GM23248 (cell line): ENCODE measurements around the gene GPANK1. TPM values are rescaled to one million over a fixed set of nuclear protein-coding genes. Genes with fewer than 3 reads are reported as not detected.

Experiments used
- DNase-seq: peaks from one replicate; pipeline ENCODE4 v3.0.0-alpha.2; 2015
- H2AFZ ChIP-seq: fragments of 200-600 bp; sonication (generic); 2 replicates; pipeline ENCODE4 v1.6.1; 2016; ENCODE audit warnings: antibody characterized with exemption
- H3F3A ChIP-seq: fragments of 200-600 bp; sonication (generic); 2 replicates; pipeline ENCODE4 v1.6.1; 2016; ENCODE audit warnings: mild to moderate bottlenecking, antibody characterized with exemption, mixed run types; ENCODE audit not compliant: insufficient read depth
- H3K27ac ChIP-seq: fragments of 200-600 bp; sonication (generic); 2 replicates; pipeline ENCODE4 v1.5.1; 2016; ENCODE audit warnings: mild to moderate bottlenecking
- H3K27me3 ChIP-seq: fragments of 200-600 bp; sonication (generic); replicated peaks from 2 replicates; pipeline ENCODE4 v1.6.1; 2016; ENCODE audit warnings: mild to moderate bottlenecking; ENCODE audit not compliant: insufficient read depth
- H3K36me3 ChIP-seq: fragments of 200-600 bp; sonication (generic); 2 replicates; pipeline ENCODE4 v1.6.1; 2016; ENCODE audit warnings: low read depth, mild to moderate bottlenecking
- H3K4me1 ChIP-seq: fragments of 200-600 bp; sonication (generic); 2 replicates; pipeline ENCODE4 v1.6.1; 2016; ENCODE audit warnings: mild to moderate bottlenecking; ENCODE audit not compliant: insufficient read depth
- H3K4me2 ChIP-seq: fragments of 200-600 bp; sonication (generic); one replicate; pipeline ENCODE4 v1.6.1; 2016; ENCODE audit warnings: mild to moderate bottlenecking; ENCODE audit not compliant: unreplicated experiment
- H3K4me3 ChIP-seq: fragments of 200-600 bp; sonication (generic); 2 replicates; pipeline ENCODE4 v1.5.1; 2016; ENCODE audit warnings: mild to moderate bottlenecking
- H3K79me2 ChIP-seq: fragments of 200-600 bp; sonication (generic); 2 replicates; pipeline ENCODE4 v1.6.1; 2016; ENCODE audit warnings: mild to moderate bottlenecking; ENCODE audit not compliant: insufficient read depth
- H3K9ac ChIP-seq: fragments of 200-600 bp; sonication (generic); 2 replicates; pipeline ENCODE4 v1.6.1; 2016; ENCODE audit warnings: mild to moderate bottlenecking
- H3K9me2 ChIP-seq: fragments of 200-600 bp; sonication (generic); 2 replicates; pipeline ENCODE4 v1.6.1; 2016; ENCODE audit warnings: mixed run types, mild to moderate bottlenecking, moderate library complexity; ENCODE audit not compliant: insufficient read depth
- H3K9me3 ChIP-seq: fragments of 200-600 bp; sonication (generic); one replicate; pipeline ENCODE4 v1.6.1; 2017; ENCODE audit warnings: low read depth
- H4K20me1 ChIP-seq: fragments of 200-600 bp; sonication (generic); 2 replicates; pipeline ENCODE4 v1.6.0; 2016; ENCODE audit not compliant: insufficient read depth
- EZH2 ChIP-seq: fragments of 200-600 bp; sonication (generic); IDR thresholded peaks from 2 replicates; pipeline ENCODE4 v1.6.1; 2018; ENCODE audit warnings: antibody characterized with exemption, mild to moderate bottlenecking; ENCODE audit not compliant: insufficient read depth, poor library complexity, severe bottlenecking
- EZH2phosphoT487 ChIP-seq: fragments of 200-600 bp; sonication (generic); IDR thresholded peaks from 2 replicates; pipeline ENCODE4 v1.6.1; 2018; ENCODE audit warnings: antibody characterized with exemption, moderate library complexity, mild to moderate bottlenecking, low read depth; ENCODE audit not compliant: insufficient read depth
- WGBS, 2 experiments: methylation state at CpG; one replicate each; pipeline ENCODE4 v1.1.6; 2015 to 2017; ENCODE audit warnings: low lambda C conversion rate in 2 of 2, low coverage in 1 of 2; ENCODE audit errors: missing lambda C conversion rate in 2 of 2; 5-methylcytosine and 5-hydroxymethylcytosine counted together
- in situ Hi-C: fragments of 300-500 bp; cut with MboI; formaldehyde crosslinking; loops from 2 replicates; pipeline ENCODE4 v1.15.0; 2020
- polyA plus RNA-seq: library from polyadenylated mRNA; unstranded; fragments of >200 nt; fragmentation: Nextera tagmentation; extraction: Ambion mirVana; gene quantifications from 2 replicates; pipeline ENCODE4 v1.2.1, GENCODE V29; 2016
- total RNA-seq: library from RNA; depleted of rRNA; stranded (reverse); fragments of >200 nt; shearing (Covaris generic); gene quantifications from 2 replicates; pipeline ENCODE4 v1.2.3, GENCODE V29; 2014

Gene GPANK1
- total and polyA plus RNA-seq, 2 experiments from 2014 or later, result 10.6 to 19.3 TPM

GRCh38 chr6:31621320-31621939 lies 43.4 kb downstream of the GPANK1 start:
- Histone ChIP-seq H3K9ac (peak overlapping the region; percentile 99), H3K9me3 (no peaks in the 10 kb centered on the region), H3F3A (peaks cover 20% of the 10 kb centered on the region), H3K79me2 (peaks cover 59% of the 10 kb centered on the region), H3K27ac (peak overlapping the region; percentile 97), H3K4me1 (0 out of 2 replicates have a peak, but pooled peaks cover 14% of the 10 kb centered on the region), H3K4me2 (peak overlapping the region; percentile 99), H4K20me1 (peaks cover 7% of the 10 kb centered on the region; the same call in 1 of the 2 replicates), H3K27me3 (no peaks in the 10 kb centered on the region), H3K9me2 (no peaks in the 10 kb centered on the region), H3K4me3 (peak overlapping the region; percentile 95), H2AFZ (peak overlapping the region; percentile 60), H3K36me3 (peaks cover 34% of the 10 kb centered on the region)
- TF ChIP-seq EZH2phosphoT487 (no peak), EZH2 (no peak)
- in situ Hi-C loops, result no loop called here
- WGBS, 2 experiments, result 6% methylated on average over 15 of the region's 15 CpGs
- DNase-seq, result peak; percentile 41

GRCh38 chr6:31620586-31621319 lies 44.0 kb downstream of the GPANK1 start, which contains the start of gene PRRC2A:
TSS of gene PRRC2A (plus strand) at chr6:31620715. CDS start at chr6:31622790, 2,075 bp downstream.
- 1% methylated on average over 14 to 63 of the region's 67 CpGs for WGBS, 2 experiments
- Histone ChIP-seq H3F3A (peaks cover 20% of the 10 kb centered on the region), H3K27ac (peak within 1 kb of the TSS; percentile 97), H3K4me1 (0 out of 2 replicates have a peak, but pooled peaks cover 14% of the 10 kb centered on the region), H3K4me3 (peak within 1 kb of the TSS; percentile 95), H3K9me2 (no peaks in the 10 kb centered on the region), H3K9ac (peak within 1 kb of the TSS; percentile 99), H3K79me2 (peaks cover 52% of the 10 kb centered on the region), H3K4me2 (peak within 1 kb of the TSS; percentile 99), H3K9me3 (no peaks in the 10 kb centered on the region), H3K27me3 (no peaks in the 10 kb centered on the region), H2AFZ (peak within 1 kb of the TSS; percentile 78), H3K36me3 (peaks cover 27% of the 10 kb centered on the region), H4K20me1 (peaks cover 7% of the 10 kb centered on the region; the same call in 1 of the 2 replicates)
- in situ Hi-C loops, result no loop called here
- TF ChIP-seq EZH2 (no peak), EZH2phosphoT487 (no peak)
- peak; percentile 88 for DNase-seq

- H3K9me3 ChIP-seq, result no peaks in the 10 kb centered on the region
- in situ Hi-C loops, result no loop called here
- H3K4me3 ChIP-seq, result peak overlapping the region; percentile 95
- no peaks in the 10 kb centered on the region for H3K27me3 ChIP-seq
- H4K20me1 ChIP-seq, result peaks cover 7% of the 10 kb centered on the region; the same call in 1 of the 2 replicates
- 0 out of 2 replicates have a peak, but pooled peaks cover 14% of the 10 kb centered on the region for H3K4me1 ChIP-seq
- H3K27ac ChIP-seq, result peak overlapping the region; percentile 97
- H3F3A ChIP-seq, result peaks cover 20% of the 10 kb centered on the region
- peaks cover 45% of the 10 kb centered on the region for H3K79me2 ChIP-seq
- DNase-seq, result peak; percentile 100
- peak overlapping the region; percentile 78 for H2AFZ ChIP-seq
- H3K36me3 ChIP-seq, result peaks cover 20% of the 10 kb centered on the region
- 0 to 1% methylated on average over 34 to 50 of the region's 50 CpGs for WGBS, 2 experiments
- no peaks in the 10 kb centered on the region for H3K9me2 ChIP-seq
- peak overlapping the region; percentile 99 for H3K4me2 ChIP-seq
- H3K9ac ChIP-seq, result peak overlapping the region; percentile 99
- TF ChIP-seq EZH2 (no peak), EZH2phosphoT487 (no peak)
Observed at GRCh38 chr6:31619805-31620585, 44.8 kb downstream of the GPANK1 start.

- no peak for DNase-seq
Observed at GRCh38 chr6:31617010-31617409, 47.8 kb downstream of the GPANK1 start.

More at GRCh38 chr6:31617010-31617409, 47.8 kb downstream of the GPANK1 start:
- TF ChIP-seq EZH2phosphoT487 (no peak), EZH2 (no peak)
- Histone ChIP-seq H3K4me3 (no peak overlapping the region), H3K79me2 (peaks cover 15% of the 10 kb centered on the region), H3K4me2 (no peak overlapping the region), H3K9ac (no peak overlapping the region), H3F3A (peaks cover 19% of the 10 kb centered on the region), H2AFZ (no peak overlapping the region), H3K9me3 (no peaks in the 10 kb centered on the region), H3K36me3 (no peaks in the 10 kb centered on the region), H3K27me3 (no peaks in the 10 kb centered on the region), H3K27ac (no peak overlapping the region), H3K4me1 (0 out of 2 replicates have a peak, but pooled peaks cover 4% of the 10 kb centered on the region), H3K9me2 (no peaks in the 10 kb centered on the region), H4K20me1 (no peaks in the 10 kb centered on the region)
- in situ Hi-C loops, result no loop called here
- WGBS, 2 experiments, result 73 to 75% methylated on average over 2 of the region's 2 CpGs
